ENCODE data around the gene CDHR5.
"Not testable (repeated sequence)": the region's sequence is repeated elsewhere in the genome, so short reads cannot be mapped to it uniquely, and the experiment has no call there.

The CDHR5 gene

DNA sequence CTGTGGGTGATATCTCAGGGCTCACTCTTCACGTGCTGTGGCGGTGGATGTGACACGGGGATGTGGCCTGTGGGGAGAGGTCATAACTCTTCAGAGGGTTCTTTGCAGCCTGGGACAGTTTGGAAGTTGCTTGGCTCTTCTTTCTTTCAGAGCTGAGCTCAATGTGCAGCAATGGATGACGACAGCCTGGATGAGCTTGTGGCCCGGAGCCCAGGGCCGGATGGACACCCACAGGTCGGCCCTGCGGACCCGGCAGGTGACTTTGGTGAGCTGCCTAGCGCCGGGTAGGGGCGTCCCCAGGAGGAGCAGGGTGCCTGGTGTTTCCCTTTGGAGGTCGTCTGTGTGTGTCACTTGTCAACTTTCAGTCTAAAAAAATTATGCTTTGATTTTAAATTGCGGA lies 43.4 kb downstream of the CDHR5 start:
- DNase-seq, result no peak

DNA sequence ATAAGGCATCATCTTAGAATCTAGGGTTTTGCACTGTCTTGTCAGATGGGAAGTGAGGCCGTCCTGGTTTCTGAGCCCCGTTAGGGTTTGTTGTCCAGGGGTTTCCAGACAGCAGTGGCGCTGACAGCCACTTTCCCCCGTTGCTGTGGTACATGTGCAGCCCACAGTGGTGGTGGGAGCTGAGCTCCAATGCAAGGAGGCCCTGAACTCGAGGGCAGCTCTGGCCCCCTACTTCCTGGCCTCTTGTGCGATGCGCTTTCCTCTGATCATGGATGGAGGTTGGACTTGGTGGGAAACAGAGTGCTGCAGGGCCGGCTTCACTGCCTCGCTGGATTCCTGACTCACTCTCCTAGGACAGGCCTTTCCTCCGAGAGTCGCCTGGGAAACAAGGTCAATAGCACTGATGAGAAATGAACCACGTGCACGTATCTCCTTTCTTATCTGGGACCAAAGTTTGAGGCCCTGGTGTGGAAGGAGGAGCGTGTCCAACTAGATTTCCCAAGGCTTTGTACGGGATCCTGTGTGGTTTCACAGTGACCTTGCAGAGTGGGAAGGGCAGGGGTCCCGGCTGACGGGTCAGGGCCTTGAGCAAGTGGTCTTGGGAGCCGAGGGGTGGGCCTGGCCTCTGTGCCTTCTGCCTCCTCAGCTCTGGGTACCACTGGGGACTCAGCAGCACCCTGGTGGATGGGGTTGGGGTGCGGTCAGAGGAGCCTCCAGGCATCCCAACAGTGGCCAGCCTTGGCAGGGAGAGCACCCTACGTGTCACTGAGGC lies 44.7 kb downstream of the CDHR5 start:
- DNase-seq, result no peak

DNA sequence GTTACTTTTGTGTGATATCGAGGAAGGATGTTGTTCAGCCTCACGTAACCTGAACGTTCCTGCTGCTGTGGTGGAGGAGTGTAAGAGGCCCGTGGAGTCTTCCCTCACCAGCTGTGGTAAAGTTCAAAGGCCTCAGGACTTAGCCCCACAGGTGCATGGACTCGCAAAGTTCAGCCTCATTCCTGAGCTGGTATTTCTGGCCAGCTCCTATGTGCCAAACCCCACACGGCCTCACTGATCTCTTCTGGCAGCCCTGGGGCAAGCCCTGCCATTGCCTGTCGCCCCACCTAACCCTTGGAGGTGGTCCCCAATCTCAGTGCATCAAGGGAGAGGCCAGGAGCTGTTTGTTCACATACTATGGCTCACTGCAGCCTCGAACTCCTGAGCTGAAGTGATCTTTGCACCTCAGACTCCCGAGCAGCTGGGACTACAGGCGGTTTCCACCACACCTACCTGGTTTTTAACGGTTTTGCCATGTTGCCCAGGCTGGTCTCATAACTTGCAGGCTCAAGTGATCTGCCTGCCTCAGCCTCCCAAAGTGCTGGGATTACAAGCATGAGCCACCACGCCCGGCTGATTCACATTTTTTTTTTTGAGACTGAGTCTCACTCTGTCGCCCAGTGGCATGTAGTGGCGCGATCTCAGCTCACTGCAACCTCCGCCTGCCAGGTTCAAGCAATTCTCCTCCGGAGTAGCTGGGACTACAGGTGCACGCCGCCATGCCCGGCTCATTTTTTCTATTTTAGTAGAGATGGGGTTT lies 46.3 kb downstream of the CDHR5 start:
- DNase-seq, result no peak

DNA sequence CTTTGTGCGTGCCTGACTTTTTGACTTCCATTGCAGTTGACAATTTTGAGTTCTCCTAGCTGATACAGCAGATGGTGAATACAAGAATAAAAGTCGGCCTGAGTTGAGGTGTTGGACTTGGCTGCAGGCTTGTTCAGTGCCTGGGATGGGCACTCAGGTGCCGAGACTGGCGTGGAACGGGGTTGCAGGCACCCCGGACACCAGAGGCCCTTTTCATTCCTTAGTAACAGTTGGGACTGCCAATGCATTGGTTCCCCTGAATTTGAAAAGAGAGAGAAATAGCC lies 47.2 kb downstream of the CDHR5 start:
- DNase-seq, result no peak

DNA sequence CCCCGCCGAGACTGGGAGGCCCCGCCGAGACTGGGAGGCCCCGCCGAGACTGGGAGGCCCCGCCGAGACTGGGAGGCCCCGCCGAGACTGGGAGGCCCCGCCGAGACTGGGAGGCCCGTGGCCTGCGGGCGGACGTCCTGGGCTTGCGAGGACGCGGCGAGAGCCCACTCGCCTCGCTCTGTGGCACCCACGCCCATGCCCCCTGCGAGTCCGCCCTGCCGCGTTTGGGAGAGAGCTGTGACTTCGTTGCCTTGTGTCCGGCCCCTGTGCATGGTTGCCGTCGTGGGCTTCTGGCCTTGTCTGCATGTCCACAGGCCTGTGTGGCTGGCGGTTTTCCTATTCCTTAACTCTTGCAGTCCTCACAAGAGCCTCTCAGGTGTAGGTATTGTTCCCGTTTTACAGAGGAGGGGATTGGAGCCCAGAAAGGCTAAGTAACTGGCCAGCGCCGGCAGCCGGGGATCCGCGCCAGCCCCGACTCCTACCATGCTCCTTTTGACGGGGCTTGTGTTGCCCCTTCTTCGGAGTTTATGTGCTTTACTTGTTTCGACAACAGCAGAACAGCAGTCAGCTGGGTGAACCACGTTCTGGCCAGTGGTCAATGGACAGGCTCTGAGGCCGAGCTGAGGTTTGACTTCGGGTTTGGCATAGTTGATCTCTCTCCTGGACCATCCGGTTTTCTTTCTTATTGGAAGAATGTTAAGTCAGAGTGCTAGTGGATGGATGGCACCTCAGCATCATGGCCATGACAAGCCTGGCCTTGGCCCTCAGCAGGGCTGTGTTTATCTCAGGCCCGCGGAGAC lies 47.7 kb downstream of the CDHR5 start:
- DNase-seq, result no peak

DNA sequence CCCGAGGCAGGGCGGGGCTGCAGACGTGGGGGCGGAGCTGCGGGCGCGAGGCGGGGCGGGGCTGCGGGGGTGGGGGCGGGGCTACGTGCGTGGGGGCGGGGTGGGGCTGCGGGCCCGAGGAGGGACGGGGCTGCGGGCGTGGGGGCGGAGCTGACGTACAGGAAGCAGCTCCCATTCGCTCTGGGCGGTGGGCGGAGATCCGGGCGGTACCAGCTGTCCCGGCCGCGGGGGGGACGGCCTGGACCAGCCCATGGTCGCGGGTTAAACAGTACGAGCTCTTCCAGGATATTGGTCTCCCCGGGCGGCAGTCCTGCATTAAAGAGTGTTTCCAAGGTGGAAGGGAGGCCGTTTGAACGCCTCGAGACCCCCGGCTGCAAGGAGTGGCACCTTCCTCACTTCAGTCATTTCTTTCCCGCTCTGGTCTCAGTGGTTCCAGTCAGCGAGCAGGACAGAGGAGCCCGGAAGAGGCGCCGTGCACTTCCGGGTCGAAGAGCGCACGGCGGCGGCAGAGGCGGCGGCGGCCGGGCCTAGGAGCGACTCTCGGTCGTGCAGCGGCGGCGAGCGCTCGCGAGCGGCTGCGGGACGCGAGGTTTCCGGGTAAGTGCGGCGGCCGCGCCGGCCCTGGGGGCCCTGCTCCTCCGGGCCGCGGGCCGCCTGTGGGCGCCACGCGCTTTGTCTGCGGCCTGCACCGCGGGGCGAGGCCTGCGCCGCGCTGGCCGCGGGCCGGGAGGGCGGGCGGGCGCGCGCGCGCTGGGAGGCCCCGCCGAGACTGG lies 48.6 kb downstream of the CDHR5 start, which contains the start of gene PHRF1:
TSS of gene PHRF1 (plus strand) at position 475 of the 773 bp plus-strand sequence. CDS start 5,043 bp downstream, outside the sequence.
- peak; percentile 97 for DNase-seq

DNA sequence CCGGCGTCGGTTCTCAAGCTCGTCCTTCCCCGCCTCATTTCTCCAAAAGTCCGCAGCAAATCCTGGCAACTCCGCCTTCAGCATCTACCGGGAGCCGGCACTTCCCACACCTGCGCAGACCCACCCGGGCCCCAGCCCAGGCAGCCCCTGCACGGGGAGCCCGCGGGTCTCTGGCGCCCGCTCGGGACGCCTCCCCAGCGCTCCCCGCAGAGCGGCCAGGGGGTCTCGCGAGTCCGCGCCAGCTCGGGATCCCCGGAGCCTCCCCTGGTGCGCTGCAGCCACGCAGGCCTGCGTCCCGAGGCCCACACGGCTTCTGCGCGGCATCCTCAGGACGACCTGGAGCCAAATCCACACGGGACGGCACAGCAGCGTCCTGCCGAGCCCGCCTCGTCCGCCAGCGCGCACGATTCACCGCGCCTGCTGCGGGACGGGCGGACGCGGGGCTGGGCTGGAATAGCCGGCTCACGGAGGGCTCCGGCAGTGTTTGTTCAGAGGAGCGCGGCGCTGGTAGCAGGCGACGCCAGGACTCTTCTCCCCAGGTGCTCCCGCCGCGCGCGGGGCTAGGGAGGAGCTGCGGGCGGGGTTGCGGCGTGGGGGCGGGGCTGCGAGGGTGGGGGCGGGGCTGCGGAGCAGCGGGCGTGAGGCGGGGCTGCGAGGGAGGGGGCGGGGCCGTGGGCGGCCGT lies 49.3 kb downstream of the CDHR5 start:
- no peak for DNase-seq

DNA sequence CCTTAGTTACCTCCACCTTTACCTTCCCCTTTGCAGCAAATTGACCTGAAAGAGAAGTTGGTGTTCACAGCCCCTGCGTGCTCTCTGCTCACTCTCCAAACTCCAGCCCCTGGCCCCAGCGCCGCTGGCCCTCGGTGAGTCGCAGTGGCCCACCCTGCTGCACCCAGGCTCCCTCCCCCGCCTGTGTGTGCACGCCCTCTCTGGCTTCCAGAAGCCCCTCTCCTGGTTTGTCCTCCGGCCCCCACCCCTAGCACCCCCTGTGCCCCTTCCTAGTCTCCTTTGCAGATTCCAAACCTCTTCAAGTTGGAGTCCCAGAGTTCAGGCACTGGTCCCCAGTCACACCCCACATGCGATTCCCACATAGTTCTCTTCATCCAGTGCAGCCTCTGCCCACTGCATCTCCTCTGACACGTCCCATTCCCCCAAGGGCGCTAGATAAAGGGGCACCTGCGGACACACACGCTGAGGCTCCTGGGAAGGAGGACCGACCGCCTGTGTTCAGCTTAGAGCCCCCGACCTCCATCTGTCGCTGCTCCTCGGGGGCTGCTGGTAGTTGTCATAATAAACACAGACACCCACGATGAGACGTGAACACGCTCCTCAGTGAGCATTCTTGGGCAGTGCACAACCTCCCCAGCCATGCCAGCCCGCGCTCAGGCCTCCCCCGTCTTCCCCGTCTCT lies 50.0 kb downstream of the CDHR5 start:
- no peak for DNase-seq

DNA sequence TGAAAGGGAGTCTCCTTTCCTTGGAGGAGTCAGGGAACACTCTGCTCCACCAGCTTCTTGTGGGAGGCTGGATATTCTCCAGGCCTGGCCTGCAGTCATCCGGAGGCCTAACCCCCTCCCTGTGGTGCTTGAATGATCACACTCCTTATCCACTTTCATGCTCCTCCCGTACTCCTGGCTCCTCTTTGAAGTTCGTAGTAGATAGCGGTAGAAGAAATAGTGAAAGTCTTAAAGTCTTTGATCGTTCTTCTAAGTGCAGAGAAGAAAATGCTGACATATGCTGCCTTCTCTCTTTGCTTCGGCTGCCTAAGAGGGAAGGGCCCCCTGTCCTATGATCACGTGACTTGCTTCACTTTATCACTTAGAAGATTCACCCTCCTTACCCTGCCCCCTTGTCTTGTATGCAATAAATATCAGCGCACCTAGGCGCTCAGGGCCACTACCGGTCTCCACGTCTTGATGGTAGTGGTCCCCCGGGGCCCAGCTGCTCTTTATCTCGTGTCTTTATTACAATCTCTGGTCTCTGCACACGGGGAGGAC lies 50.7 kb downstream of the CDHR5 start:
- not testable (repeated sequence) for DNase-seq

DNA sequence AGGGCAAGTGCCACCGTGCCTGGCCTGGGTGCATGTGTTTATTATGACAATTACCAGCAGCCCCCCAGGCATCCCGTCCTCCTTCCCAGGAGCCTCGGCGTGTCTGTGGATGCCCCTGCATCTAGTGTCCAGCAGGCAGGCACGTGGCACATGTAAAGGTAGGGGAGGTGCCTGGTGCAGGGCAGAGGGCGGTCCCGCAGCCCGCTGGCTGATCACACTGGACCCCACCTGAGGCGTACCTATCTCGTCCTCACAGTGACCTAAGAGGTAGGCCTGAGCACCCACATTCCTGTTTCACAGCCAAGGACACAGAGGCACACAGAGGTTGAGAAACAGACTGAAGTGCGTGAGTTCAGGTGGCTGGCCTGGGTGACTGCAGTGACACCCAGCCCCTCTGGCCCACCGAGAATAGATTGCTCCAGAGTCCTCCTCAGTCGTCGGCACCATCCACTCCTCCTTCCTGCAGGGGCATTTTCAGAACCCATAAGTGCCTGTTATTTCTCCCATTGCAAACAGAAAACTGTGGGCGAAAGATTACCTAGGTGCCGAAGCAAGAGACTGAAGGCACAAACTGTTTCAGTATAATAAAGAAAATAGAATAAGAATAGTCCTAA lies 51.5 kb downstream of the CDHR5 start:
- DNase-seq, result no peak

DNA sequence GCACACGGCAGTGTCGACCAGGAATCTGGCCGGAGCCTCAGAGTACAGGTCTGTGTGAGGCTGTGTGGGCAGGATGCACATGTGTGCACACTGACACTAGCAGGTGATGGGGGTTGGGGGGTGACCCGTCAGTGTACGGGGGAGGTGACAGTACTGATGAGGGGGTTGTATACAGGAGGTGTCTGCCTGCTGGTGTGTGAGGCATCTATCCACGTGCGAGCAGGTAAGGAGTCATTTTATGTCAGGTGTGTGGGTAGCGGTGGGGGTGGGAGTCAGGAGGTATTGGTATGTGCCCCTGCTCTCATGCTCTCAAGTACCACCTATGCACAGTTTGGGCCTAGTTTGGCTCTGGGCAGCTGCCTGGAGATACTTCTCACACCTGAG lies 53.0 kb downstream of the CDHR5 start:
- no peak for DNase-seq

DNA sequence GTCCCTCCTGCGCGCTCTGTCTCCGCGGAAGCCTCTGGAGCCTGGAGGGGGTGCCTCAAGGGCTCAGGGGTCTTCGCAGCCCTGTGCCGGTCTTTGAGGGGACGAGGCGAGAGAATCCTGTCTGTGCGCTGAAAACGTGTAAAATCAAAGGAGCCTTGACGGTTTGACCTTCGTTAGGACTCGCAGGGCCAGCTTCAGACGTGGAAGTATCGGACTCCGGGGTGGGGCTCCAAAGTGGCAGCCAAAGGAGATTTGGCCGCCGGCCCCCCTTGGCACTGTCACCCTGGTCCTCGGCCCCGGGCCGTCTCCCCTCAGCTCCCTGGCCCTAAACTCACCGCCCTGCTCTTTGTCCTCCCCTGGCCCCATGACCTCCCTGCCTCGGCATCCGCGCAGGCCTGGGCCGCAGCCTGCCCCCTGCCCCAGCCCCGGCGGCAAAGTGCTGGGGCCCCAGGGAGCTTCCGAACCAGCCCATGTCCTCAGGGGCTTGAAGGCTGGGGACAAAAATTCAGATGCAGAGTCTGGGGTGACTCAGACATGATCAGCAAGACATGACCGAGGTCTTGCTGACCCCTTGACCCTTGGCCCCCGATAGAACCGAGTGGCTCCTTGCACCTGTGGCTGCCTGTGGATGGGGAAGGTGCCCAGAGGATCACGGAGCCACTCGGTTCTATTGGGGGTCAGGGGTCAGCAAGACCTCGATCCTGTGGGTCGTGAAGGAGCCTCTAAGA lies 55.4 kb downstream of the CDHR5 start:
- no peak for DNase-seq

DNA sequence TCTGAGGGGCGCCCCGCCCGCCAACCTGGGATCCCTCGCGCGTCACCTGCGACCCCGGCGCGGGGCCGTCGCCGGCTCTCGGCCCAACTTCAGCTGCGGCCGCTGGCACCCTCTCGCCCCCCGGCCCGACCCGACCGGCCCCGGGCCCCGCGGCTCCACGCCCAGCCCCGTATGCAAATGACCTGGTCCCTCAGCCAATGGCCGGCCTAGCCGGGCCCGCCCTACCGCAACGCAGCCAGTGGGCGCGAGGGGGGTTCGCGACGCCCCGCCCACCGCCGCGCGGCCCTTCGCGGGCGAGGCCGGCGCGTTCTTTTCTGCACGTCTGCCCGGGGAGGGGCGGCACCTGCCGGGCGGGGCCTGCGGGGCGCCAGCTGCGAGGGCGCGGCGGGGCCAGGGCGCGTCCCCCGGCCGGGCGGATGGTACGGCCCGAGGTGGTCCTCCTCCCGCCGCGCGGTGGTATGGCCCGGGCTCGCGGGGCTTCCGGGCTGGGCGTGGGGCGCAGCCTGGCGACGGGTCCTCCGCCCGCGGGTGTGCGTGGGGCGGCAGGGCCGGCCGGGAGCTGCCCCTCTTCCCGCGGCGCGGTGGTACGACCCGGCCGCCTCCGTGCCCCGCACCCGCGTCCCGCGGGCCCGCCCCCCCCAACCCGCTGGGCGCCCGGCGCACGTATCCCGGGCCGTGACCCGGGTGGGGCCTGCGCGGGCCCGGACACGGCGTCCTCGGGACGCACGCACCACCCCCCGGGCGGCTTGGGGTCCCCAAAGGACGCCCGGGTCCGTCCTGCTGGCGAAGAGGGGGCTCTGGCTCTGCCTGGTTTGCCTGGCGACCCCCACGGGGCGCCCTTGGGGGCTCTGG lies 56.2 kb downstream of the CDHR5 start:
- peak; percentile 97 for DNase-seq

DNA sequence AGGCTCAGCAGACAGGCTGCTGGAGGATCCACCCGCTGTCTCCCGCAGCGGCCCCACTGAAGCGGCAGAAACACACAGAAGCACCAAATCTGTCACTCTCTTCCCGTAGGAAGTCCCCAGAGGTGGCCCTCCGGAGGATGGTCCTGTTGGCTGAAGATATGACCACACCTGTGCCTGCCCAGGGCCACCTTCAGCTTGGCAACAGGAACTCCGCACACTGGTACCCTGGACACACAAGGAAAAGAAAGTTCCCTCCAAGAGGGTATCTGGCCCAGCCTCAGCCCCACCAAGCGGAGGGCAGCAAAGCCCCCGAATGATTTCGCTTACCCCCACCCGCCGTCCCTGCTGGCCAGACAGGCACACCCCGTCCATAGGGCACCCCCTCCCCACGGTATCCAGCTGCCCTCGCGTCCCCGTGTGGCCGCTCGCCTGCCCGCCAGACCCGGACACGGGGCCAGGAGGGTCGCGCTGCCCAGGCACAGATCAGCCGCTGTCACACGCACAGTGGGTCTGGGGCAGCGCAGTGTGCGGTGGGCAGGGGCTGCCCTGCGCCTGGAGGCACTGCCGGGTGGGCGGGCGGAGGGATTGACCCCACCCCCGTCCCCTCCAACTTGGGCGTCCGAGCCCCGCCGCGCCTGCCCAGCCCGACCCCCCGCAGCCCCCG lies 57.0 kb downstream of the CDHR5 start:
- DNase-seq, result no peak

DNA sequence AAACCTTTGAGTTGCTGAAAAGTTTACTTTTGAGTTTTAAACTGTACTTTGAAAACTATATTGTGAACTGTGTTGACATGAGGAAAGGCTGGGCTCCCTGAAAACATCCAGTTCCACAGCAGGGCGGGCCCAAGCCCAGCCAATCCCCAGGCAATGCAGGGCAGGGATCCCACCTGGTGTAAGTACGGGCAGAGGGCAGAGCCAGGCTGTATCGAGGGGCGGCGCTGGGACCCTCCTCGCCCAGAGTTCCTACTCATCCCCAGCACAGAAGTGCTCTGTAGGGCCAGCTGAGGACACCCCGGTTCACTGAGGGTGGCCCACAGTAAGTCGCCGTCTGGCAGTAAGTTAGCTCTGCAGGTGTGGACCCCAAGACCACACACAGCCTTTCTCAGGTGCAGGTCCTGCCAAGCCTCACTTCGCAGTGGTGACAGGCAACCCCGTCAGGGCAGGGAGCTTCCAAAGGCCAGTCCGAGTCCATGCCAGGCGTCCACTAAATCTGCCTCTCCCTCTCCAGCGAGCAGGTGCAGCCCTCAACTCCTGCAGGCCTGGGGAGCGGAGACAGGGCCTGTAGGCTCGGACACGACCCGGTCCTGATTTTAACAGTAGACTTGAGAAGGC lies 57.6 kb downstream of the CDHR5 start:
- no peak for DNase-seq
